ENCODE measurements around the gene DNAAF8.

- TF ChIP-seq CTCF (IDR thresholded peaks at IDR 0.05), result no peak
- TF ChIP-seq POLR2A (IDR thresholded peaks at IDR 0.05), result no peak
These were observed 63.5 kb downstream of the DNAAF8 start for GRCh38 chr16:4797805-4798252.
